ENCODE results near the gene FMO5. TPM values are rescaled to one million over a fixed set of nuclear protein-coding genes. Genes with fewer than 3 reads are reported as not detected.

The FMO5 gene
- total and polyA plus RNA-seq, 2 of the 13 experiments (the other 11 are each of a cell fraction or from before 2014, with no cell fraction given), result 48.2 to 149 TPM

Other genes with a start within 250 kb of the FMO5 start
- gene PRKAB2, start 52.9 kb downstream of the FMO5 start, total RNA-seq (2016; rRNA removed; fragmentation: Illumina TruSeq; extraction: Trizol), result 43.3 and 44.0 TPM in 2 replicates
- gene PRKAB2, start 52.9 kb downstream of the FMO5 start, polyA plus RNA-seq (2011; rRNA removed), result 97.3 and 118 TPM in 2 replicates
- gene CHD1L, start 17.3 kb upstream of the FMO5 start, total RNA-seq (2016; rRNA removed; fragmentation: Illumina TruSeq; extraction: Trizol), result 111 and 123 TPM in 2 replicates
- gene CHD1L, start 17.3 kb upstream of the FMO5 start, polyA plus RNA-seq (2011; rRNA removed), result 63.3 and 74.3 TPM in 2 replicates

Measured in HepG2 (cell line).